Thyroid gland (tissue), 4 donors: ENCODE results near the gene RNF175.

Experiments
- POLR2A ChIP-seq, 2 donors: fragments of 450-650 bp; IDR thresholded peaks; one replicate each; pipeline ENCODE4 v1.6.1; 2017; ENCODE audit warnings: antibody characterized with exemption in 2 of 2, mild to moderate bottlenecking in 2 of 2, moderate library complexity in 1 of 2
- TF ChIP-seq, protein P1 (sequence below), 6 experiments: fragments of 200-600 bp in 3 of 6; fragments of 450-650 bp in 3 of 6; sonication (generic) in 3 of 6; IDR thresholded peaks; one replicate each; pipeline ENCODE4 v1.5.1; 2016 to 2019; ENCODE audit warnings: antibody characterized with exemption in 6 of 6, mild to moderate bottlenecking in 2 of 6, inconsistent platforms in 1 of 6, moderate library complexity in 1 of 6

DNA sequence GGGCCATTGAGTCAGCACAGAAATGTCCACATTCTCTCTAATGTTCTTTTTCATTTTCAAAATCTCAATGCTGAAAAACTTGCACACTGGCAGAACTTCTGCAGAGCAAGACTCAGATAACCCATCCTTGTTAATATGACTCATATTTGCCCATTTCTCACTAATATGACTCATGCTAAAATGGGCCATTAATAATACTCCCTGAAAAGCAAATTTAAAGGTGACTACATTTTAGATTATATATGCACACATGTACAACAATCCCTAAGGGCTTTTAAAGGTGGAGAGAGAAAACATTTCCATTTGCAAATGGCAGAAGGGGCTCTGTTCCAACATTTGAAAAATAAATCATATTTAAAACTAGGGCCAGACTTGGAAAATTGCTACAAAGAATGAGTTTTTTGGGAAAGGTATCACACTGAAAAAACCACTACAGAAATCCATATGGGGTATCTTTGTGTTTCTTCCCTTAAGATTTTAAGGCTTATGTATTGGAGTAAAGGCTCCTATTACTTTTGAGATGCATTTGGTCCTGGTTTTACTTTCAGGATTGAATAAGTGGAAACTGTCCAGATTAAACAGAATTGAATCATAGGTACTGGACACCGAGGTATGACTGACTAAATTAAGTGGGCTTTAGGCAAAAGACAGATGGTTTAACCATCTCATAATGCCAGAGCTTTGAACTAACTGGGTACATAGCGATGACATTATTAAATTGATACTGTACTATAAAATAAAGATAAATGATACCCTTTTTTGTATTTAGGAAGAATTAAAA, 45.8 kb downstream of the RNF175 start:
- TF ChIP-seq, protein P1, sequence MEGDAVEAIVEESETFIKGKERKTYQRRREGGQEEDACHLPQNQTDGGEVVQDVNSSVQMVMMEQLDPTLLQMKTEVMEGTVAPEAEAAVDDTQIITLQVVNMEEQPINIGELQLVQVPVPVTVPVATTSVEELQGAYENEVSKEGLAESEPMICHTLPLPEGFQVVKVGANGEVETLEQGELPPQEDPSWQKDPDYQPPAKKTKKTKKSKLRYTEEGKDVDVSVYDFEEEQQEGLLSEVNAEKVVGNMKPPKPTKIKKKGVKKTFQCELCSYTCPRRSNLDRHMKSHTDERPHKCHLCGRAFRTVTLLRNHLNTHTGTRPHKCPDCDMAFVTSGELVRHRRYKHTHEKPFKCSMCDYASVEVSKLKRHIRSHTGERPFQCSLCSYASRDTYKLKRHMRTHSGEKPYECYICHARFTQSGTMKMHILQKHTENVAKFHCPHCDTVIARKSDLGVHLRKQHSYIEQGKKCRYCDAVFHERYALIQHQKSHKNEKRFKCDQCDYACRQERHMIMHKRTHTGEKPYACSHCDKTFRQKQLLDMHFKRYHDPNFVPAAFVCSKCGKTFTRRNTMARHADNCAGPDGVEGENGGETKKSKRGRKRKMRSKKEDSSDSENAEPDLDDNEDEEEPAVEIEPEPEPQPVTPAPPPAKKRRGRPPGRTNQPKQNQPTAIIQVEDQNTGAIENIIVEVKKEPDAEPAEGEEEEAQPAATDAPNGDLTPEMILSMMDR (IDR thresholded peaks at IDR 0.05) = no peak
- TF ChIP-seq POLR2A (IDR thresholded peaks at IDR 0.05) = no peak
